Osteoblast (primary cell): ENCODE measurements around the gene CFAP74. TPM values are rescaled to one million over a fixed set of nuclear protein-coding genes. Genes with fewer than 3 reads are reported as not detected.

Experiments
- DNase-seq: peaks from one replicate; pipeline ENCODE4 v3.0.0; 2011; ENCODE audit warnings: low spot score, mixed read lengths; ENCODE audit not compliant: insufficient read length; ENCODE audit errors: missing footprints
- H2AFZ ChIP-seq: 2 replicates; pipeline ENCODE4 v1.6.0; 2011; ENCODE audit warnings: mild to moderate bottlenecking, low read length
- H3K27ac ChIP-seq: 2 replicates; pipeline ENCODE4 v1.5.1; 2011; ENCODE audit warnings: mild to moderate bottlenecking, low read depth, low read length, moderate library complexity
- H3K27me3 ChIP-seq: 2 replicates; pipeline ENCODE4 v1.6.0; 2012; ENCODE audit warnings: mild to moderate bottlenecking, control low read depth, inconsistent platforms, low read length, moderate library complexity; ENCODE audit not compliant: insufficient read depth
- H3K36me3 ChIP-seq: 2 replicates; pipeline ENCODE4 v1.5.1; 2011; ENCODE audit warnings: mild to moderate bottlenecking, low read length, control low read depth, moderate library complexity; ENCODE audit not compliant: insufficient read depth
- H3K4me1 ChIP-seq: 2 replicates; pipeline ENCODE4 v1.5.1; 2011; ENCODE audit warnings: mild to moderate bottlenecking, low read length, control low read depth, moderate library complexity; ENCODE audit not compliant: insufficient read depth
- H3K4me2 ChIP-seq: 2 replicates; pipeline ENCODE4 v1.6.0; 2011; ENCODE audit warnings: mild to moderate bottlenecking, low read length; ENCODE audit not compliant: insufficient read depth
- H3K4me3 ChIP-seq: fragments of 200-600 bp; sonication (generic); 3 replicates; pipeline ENCODE4 v1.5.1; 2012; ENCODE audit warnings: mild to moderate bottlenecking, low read length, inconsistent platforms; ENCODE audit not compliant: insufficient read depth
- H3K79me2 ChIP-seq: 2 replicates; pipeline ENCODE4 v1.6.0; 2012; ENCODE audit warnings: mild to moderate bottlenecking, low read length, control low read depth, inconsistent platforms; ENCODE audit not compliant: insufficient read depth
- H3K9me3 ChIP-seq: 2 replicates; pipeline ENCODE4 v1.5.1; 2011; ENCODE audit warnings: low read depth, low read length, control low read depth
- H4K20me1 ChIP-seq: 2 replicates; pipeline ENCODE4 v1.6.0; 2012; ENCODE audit warnings: mild to moderate bottlenecking, low read length, control low read depth; ENCODE audit not compliant: insufficient read depth
- CTCF ChIP-seq: IDR thresholded peaks from 2 replicates; pipeline ENCODE4 v1.5.1; 2011; ENCODE audit warnings: mild to moderate bottlenecking, low read depth, low read length, moderate library complexity; ENCODE audit errors: extremely low read depth
- total RNA-seq: library from RNA; depleted of rRNA; stranded (reverse); fragments of >200 nt; gene quantifications from 2 replicates; pipeline ENCODE4 v1.2.3, GENCODE V29; 2012

CFAP74 gene
- total RNA-seq, 1 donor: not detected

GRCh38 chr1:2024451-2024850, 20.9 kb upstream of the CFAP74 start:
- no peaks in the 10 kb centered on the region for H3K9me3 ChIP-seq
- no peaks in the 10 kb centered on the region for H3K4me1 ChIP-seq
- no peaks in the 10 kb centered on the region for H3K36me3 ChIP-seq
- H4K20me1 ChIP-seq: no peaks in the 10 kb centered on the region
- no peaks in the 10 kb centered on the region for H3K79me2 ChIP-seq
- no peak for TF ChIP-seq CTCF
- H3K4me3 ChIP-seq: no peak overlapping the region
- DNase-seq: no peak
- H3K4me2 ChIP-seq: no peak overlapping the region
- peaks cover 35% of the 10 kb centered on the region for H3K27me3 ChIP-seq
- H3K27ac ChIP-seq: no peak overlapping the region
- no peak overlapping the region for H2AFZ ChIP-seq

GRCh38 chr1:2023187-2023586, 19.6 kb upstream of the CFAP74 start:
- H3K27me3 ChIP-seq: peaks cover 44% of the 10 kb centered on the region

GRCh38 chr1:2022063-2022770, 18.6 kb upstream of the CFAP74 start:
- Histone ChIP-seq H3K9me3 (no peaks in the 10 kb centered on the region), H3K36me3 (no peaks in the 10 kb centered on the region), H3K4me2 (no peak overlapping the region), H3K27ac (no peak overlapping the region), H3K4me3 (no peak overlapping the region), H3K79me2 (no peaks in the 10 kb centered on the region), H2AFZ (no peak overlapping the region), H3K27me3 (peaks cover 50% of the 10 kb centered on the region), H4K20me1 (no peaks in the 10 kb centered on the region), H3K4me1 (no peaks in the 10 kb centered on the region)
- TF ChIP-seq CTCF: no peak
- peak; percentile 90 for DNase-seq

More at GRCh38 chr1:2023187-2023586, 19.6 kb upstream of the CFAP74 start:
- no peak for DNase-seq
- H3K4me2 ChIP-seq: no peak overlapping the region
- H3K27ac ChIP-seq: no peak overlapping the region
- H3K9me3 ChIP-seq: no peaks in the 10 kb centered on the region
- no peaks in the 10 kb centered on the region for H4K20me1 ChIP-seq
- H3K4me3 ChIP-seq: no peak overlapping the region
- H3K36me3 ChIP-seq: no peaks in the 10 kb centered on the region
- no peak for TF ChIP-seq CTCF
- no peaks in the 10 kb centered on the region for H3K4me1 ChIP-seq
- no peaks in the 10 kb centered on the region for H3K79me2 ChIP-seq
- H2AFZ ChIP-seq: no peak overlapping the region

GRCh38 chr1:2021550-2021949, 18.0 kb upstream of the CFAP74 start:
- TF ChIP-seq CTCF: no peak
- peak; percentile 86 for DNase-seq
- no peak overlapping the region for H3K4me3 ChIP-seq
- no peak overlapping the region for H3K4me2 ChIP-seq
- H3K27ac ChIP-seq: no peak overlapping the region
- no peaks in the 10 kb centered on the region for H3K9me3 ChIP-seq
- H3K79me2 ChIP-seq: no peaks in the 10 kb centered on the region
- no peaks in the 10 kb centered on the region for H3K4me1 ChIP-seq
- H3K36me3 ChIP-seq: no peaks in the 10 kb centered on the region
- no peaks in the 10 kb centered on the region for H4K20me1 ChIP-seq
- H3K27me3 ChIP-seq: peaks cover 54% of the 10 kb centered on the region
- no peak overlapping the region for H2AFZ ChIP-seq
